IgD-negative memory B cell (primary cell): Measurements from ENCODE around the gene SUGP1. TPM values are rescaled to one million over a fixed set of nuclear protein-coding genes. Genes with fewer than 3 reads are reported as not detected.
"Not testable (repeated sequence)": the region's sequence is repeated elsewhere in the genome, so short reads cannot be mapped to it uniquely, and the experiment has no call there.

ENCODE experiments used
- H3K27ac Mint-ChIP-seq, 3 donors: one replicate each; pipeline ENCODE4 v1.8.0; 2020 to 2022; ENCODE audit warnings: mild to moderate bottlenecking in 3 of 3, mixed read lengths in 3 of 3, moderate library complexity in 1 of 3
- H3K27me3 Mint-ChIP-seq: one replicate; pipeline ENCODE4 v1.8.0; 2021; ENCODE audit warnings: mixed read lengths
- H3K36me3 Mint-ChIP-seq: one replicate; pipeline ENCODE4 v1.8.0; 2020; ENCODE audit warnings: mild to moderate bottlenecking, mixed read lengths
- H3K4me1 Mint-ChIP-seq, 3 donors: one replicate each; pipeline ENCODE4 v1.8.0; 2020 to 2022; ENCODE audit warnings: mixed read lengths in 3 of 3, mild to moderate bottlenecking in 1 of 3
- H3K4me3 Mint-ChIP-seq, 4 donors: one replicate each; pipeline ENCODE4 v1.8.0; 2020 to 2022; ENCODE audit warnings: mild to moderate bottlenecking in 4 of 4, mixed read lengths in 4 of 4, moderate library complexity in 3 of 4
- H3K9me3 Mint-ChIP-seq, 3 donors: one replicate each; pipeline ENCODE4 v1.8.0; 2020 to 2021; ENCODE audit warnings: mixed read lengths in 3 of 3, mild to moderate bottlenecking in 1 of 3
- polyA plus RNA-seq: library from polyadenylated mRNA; unstranded; fragments of 300-500 nt; fragmentation: Illumina TruSeq; gene quantifications from one replicate; pipeline ENCODE4 v1.2.3, GENCODE V29; 2021

SUGP1 gene
- polyA plus RNA-seq, 1 donor from 2014 or later: 42.1 TPM

- Mint-ChIP-seq H3K36me3 (peaks cover 3% of the 10 kb centered on the region), H3K27me3 (peaks cover 38% of the 10 kb centered on the region), H3K4me3 (no peak overlapping the region), H3K4me1 (peaks cover 4 to 5% (median 4%) of the 10 kb centered on the region in 3 donors), H3K9me3 (peaks cover 0 to 6% (median 5%) of the 10 kb centered on the region in 3 donors), H3K27ac (no peak overlapping the region)
Measured at GRCh38 chr19:19256072-19256969, 64.0 kb downstream of the SUGP1 start.

DNA sequence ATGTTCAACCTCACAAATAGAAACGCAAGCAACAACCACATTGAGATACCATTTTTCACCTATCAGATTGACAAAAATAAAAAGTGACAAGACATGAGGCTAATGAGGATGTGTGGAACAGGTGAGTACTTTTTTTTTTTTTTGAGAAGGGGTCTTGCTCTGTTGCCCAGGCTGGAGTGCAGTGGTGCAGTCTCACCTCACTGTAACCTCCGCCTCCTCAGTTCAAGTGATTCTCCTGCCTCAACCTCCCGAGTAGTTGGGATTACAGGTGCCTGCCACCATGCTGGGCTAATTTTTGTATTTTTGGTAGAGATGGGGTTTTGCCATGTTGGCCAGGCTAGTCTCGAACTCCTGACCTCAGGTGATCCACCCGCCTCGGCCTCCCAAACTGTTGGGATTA lies 66.9 kb downstream of the SUGP1 start:
- not testable (repeated sequence) for H3K4me3 Mint-ChIP-seq, H3K36me3 Mint-ChIP-seq, H3K27ac Mint-ChIP-seq, H3K4me1 Mint-ChIP-seq, H3K9me3 Mint-ChIP-seq
- peaks cover 39% of the 10 kb centered on the region for H3K27me3 Mint-ChIP-seq

DNA sequence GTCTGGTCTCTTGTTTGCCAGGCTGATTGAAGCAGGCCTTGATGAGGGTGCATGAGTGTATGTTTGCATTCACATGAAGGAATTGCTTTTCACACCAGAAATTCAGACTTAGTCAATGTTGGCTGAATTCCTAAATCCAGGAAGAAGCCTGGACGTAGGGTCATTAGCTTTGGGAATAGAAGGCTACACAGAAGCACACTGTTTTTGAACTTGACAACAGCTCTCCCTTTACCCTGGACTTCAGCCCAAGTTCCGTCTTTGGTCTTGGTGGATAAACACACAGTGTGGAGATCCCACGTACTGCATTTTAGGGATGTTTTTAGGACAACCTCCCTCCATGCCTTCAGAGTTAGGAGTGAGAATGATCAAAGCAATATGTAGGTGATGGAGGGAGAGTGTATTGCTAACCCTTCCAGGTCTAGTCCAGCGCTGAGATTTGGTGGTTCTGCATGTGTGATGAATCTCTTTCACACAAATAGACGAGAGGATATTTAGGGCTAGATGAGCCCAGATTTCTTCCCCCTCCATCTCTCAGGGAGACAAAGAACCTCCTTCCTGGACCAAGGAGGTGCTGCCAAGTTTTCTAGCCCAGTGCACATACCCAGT lies 70.0 kb downstream of the SUGP1 start:
- Mint-ChIP-seq H3K27ac (peak overlapping the region in 1 of 3 donors; percentile 53), H3K9me3 (peaks cover 0 to 2% (median 0%) of the 10 kb centered on the region in 3 donors), H3K4me1 (no peaks in the 10 kb centered on the region), H3K4me3 (no peak overlapping the region), H3K27me3 (peaks cover 34% of the 10 kb centered on the region), H3K36me3 (peaks cover 2% of the 10 kb centered on the region)

GRCh38 chr19:19240476-19240875 lies 79.8 kb downstream of the SUGP1 start:
- no peaks in the 10 kb centered on the region for H3K4me1 Mint-ChIP-seq
- H3K27ac Mint-ChIP-seq: no peak overlapping the region
- H3K4me3 Mint-ChIP-seq: no peak overlapping the region
- no peaks in the 10 kb centered on the region for H3K36me3 Mint-ChIP-seq
- peaks cover 15% of the 10 kb centered on the region for H3K27me3 Mint-ChIP-seq
- peaks cover 3 to 4% (median 3%) of the 10 kb centered on the region in 3 donors for H3K9me3 Mint-ChIP-seq

GRCh38 chr19:19239675-19240074 lies 80.6 kb downstream of the SUGP1 start:
- H3K4me3 Mint-ChIP-seq: no peak overlapping the region
- peaks cover 3 to 4% (median 3%) of the 10 kb centered on the region in 3 donors for H3K9me3 Mint-ChIP-seq
- peaks cover 15% of the 10 kb centered on the region for H3K27me3 Mint-ChIP-seq
- H3K4me1 Mint-ChIP-seq: no peaks in the 10 kb centered on the region
- no peak overlapping the region for H3K27ac Mint-ChIP-seq
- no peaks in the 10 kb centered on the region for H3K36me3 Mint-ChIP-seq

- Mint-ChIP-seq H3K9me3 (peaks cover 4 to 10% (median 5%) of the 10 kb centered on the region in 3 donors), H3K4me1 (no peaks in the 10 kb centered on the region), H3K27me3 (peaks cover 14% of the 10 kb centered on the region), H3K36me3 (no peaks in the 10 kb centered on the region), H3K27ac (no peak overlapping the region), H3K4me3 (no peak overlapping the region)
Measured at GRCh38 chr19:19238126-19238894, 82.0 kb downstream of the SUGP1 start.

DNA sequence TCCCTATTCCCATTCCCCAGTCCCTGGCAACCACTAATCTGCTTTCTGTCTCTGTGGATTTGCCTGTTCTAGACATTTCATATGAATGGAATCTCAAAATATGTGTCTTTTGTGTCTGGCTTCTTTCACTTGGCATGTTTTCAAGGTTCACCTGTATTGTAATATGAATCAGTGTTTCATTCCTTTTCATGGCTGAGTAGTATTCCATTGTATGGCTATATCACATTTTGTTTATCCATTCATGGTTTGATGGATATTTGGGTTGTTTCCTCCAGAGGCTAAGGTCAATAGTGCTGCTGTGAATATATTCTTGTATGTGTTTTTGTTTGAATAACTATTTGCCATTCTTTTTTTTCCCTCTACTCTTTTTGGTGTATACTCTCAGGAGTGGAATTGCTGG lies 84.1 kb downstream of the SUGP1 start:
- no peak overlapping the region for H3K27ac Mint-ChIP-seq
- no peaks in the 10 kb centered on the region for H3K36me3 Mint-ChIP-seq
- no peaks in the 10 kb centered on the region for H3K4me1 Mint-ChIP-seq
- H3K9me3 Mint-ChIP-seq: peaks cover 4 to 15% (median 5%) of the 10 kb centered on the region in 3 donors
- peaks cover 22% of the 10 kb centered on the region for H3K27me3 Mint-ChIP-seq
- no peak overlapping the region for H3K4me3 Mint-ChIP-seq

DNA sequence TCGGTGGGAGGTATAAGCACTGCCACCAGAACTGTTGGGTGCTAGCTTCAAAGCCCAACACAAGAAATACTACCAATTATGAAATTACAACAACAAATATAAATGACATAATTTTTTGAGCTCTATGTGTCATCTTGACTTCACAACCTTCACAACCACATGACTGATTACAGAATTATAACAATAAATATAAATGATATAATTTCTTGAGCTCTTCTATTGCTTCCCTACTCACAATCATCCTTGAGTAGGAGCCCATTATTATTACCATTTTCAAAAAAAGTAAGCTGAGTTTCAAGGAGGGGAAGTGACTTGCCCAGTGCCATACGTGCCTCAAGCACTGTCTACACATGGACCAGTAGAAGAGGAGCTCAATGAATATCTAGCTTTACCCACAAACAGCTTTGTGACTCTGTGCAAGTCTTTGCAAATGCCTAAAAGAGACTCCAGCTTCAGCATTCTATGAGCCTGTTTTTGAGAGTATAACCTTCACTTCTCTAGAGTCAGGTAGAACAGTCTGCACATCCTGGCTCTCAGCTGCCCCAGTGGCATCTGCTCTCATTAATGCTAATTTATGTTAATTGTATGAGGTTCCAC lies 86.0 kb downstream of the SUGP1 start:
- Mint-ChIP-seq H3K36me3 (no peaks in the 10 kb centered on the region), H3K4me3 (peak overlapping the region in 1 of 4 donors; percentile 5), H3K4me1 (no peaks in the 10 kb centered on the region), H3K27ac (no peak overlapping the region), H3K9me3 (peaks cover 4 to 15% (median 5%) of the 10 kb centered on the region in 3 donors), H3K27me3 (peaks cover 18% of the 10 kb centered on the region)

DNA sequence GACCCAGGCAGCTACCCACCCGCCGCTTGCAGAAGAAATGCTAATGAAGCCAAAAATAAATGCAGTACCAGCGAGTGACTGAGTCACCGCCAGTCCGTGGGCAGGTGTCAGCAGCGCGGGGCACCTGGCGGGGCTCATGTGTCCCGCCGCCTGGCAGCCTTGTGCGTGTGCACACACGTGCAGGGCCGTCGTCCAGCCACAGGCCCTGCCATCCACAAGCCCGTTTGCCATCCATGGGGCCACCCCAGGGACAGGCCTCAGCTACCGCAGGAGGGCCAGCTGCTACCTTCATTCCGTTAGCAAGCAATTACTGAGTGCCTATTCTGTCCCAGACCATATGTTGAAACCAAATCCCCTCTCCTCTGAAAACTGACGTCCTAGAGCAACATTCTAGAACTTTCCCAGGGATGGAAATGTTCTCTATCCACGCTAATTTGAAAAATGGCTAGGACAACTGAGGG lies 88.0 kb downstream of the SUGP1 start:
- H3K27me3 Mint-ChIP-seq: peaks cover 18% of the 10 kb centered on the region

GRCh38 chr19:19230999-19231398 lies 89.3 kb downstream of the SUGP1 start:
- H3K4me1 Mint-ChIP-seq: no peaks in the 10 kb centered on the region
- no peaks in the 10 kb centered on the region for H3K36me3 Mint-ChIP-seq
- H3K4me3 Mint-ChIP-seq: no peak overlapping the region
- H3K9me3 Mint-ChIP-seq: peaks cover 0 to 12% (median 2%) of the 10 kb centered on the region in 3 donors
- H3K27me3 Mint-ChIP-seq: peaks cover 21% of the 10 kb centered on the region
- H3K27ac Mint-ChIP-seq: no peak overlapping the region

More for the DNA sequence above, 88.0 kb downstream of the SUGP1 start:
- no peaks in the 10 kb centered on the region for H3K4me1 Mint-ChIP-seq
- H3K36me3 Mint-ChIP-seq: no peaks in the 10 kb centered on the region
- no peak overlapping the region for H3K27ac Mint-ChIP-seq
- no peak overlapping the region for H3K4me3 Mint-ChIP-seq
- peaks cover 4 to 15% (median 5%) of the 10 kb centered on the region in 3 donors for H3K9me3 Mint-ChIP-seq

DNA sequence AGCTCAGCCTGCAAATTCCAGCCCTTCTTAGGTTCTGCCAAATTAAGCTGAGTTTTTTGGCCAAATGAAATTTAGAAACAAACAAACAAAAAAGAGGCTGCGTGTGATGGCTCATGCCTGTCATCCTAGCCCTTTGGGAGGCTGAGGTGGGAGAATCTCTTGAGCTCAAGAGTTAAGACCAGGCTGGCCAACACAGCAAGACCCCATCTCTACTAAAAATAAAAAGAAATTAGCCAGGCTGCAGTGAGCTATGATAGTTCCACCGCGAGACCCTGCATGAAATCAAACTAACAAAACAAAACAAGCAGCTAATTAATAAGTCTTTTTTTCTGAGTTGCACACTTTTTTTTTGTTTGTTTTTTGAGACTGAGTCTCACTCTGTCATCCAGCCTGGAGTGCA lies 90.6 kb downstream of the SUGP1 start:
- Mint-ChIP-seq H3K27ac (no peak overlapping the region), H3K27me3 (peaks cover 23% of the 10 kb centered on the region), H3K9me3 (peaks cover 0 to 12% (median 2%) of the 10 kb centered on the region in 3 donors), H3K36me3 (no peaks in the 10 kb centered on the region), H3K4me1 (peaks cover 0 to 1% (median 0%) of the 10 kb centered on the region in 3 donors), H3K4me3 (no peak overlapping the region)

GRCh38 chr19:19227217-19227616 lies 93.1 kb downstream of the SUGP1 start:
- Mint-ChIP-seq H3K27me3 (peaks cover 19% of the 10 kb centered on the region), H3K36me3 (no peaks in the 10 kb centered on the region), H3K4me3 (no peak overlapping the region), H3K4me1 (peaks cover 0 to 1% (median 0%) of the 10 kb centered on the region in 3 donors), H3K27ac (no peak overlapping the region), H3K9me3 (peaks cover 0 to 4% (median 0%) of the 10 kb centered on the region in 3 donors)

DNA sequence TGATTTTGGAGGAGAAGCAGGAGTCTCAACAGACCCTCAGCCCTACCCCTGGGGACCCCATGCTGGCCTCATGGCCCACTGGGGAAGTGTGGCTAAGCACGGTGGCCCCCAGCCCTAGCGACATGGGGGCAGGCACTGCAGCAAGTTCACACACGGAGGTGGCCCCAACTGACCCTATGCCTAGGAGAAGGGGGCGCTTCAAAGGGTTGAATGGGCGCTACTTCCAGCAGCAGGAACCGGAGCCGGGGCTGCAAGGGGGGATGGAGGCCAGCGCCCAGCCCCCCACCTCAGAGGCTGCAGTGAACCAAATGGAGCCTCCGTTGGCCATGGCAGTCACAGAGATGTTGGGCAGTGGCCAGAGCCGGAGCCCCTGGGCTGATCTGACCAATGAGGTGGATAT lies 93.6 kb downstream of the SUGP1 start:
- Mint-ChIP-seq H3K36me3 (no peaks in the 10 kb centered on the region), H3K9me3 (no peaks in the 10 kb centered on the region), H3K4me1 (peaks cover 0 to 1% (median 0%) of the 10 kb centered on the region in 3 donors), H3K27ac (no peak overlapping the region), H3K27me3 (peaks cover 17% of the 10 kb centered on the region), H3K4me3 (no peak overlapping the region)

GRCh38 chr19:19226204-19226603 lies 94.1 kb downstream of the SUGP1 start:
- H3K4me3 Mint-ChIP-seq: peak overlapping the region in 1 of 4 donors; percentile 86
- peaks cover 0 to 1% (median 0%) of the 10 kb centered on the region in 3 donors for H3K4me1 Mint-ChIP-seq
- no peaks in the 10 kb centered on the region for H3K36me3 Mint-ChIP-seq
- no peak overlapping the region for H3K27ac Mint-ChIP-seq
- H3K9me3 Mint-ChIP-seq: no peaks in the 10 kb centered on the region
- peaks cover 16% of the 10 kb centered on the region for H3K27me3 Mint-ChIP-seq
